ENCODE measurements around the gene ALDH9A1.
"Not testable (repeated sequence)": the region's sequence is repeated elsewhere in the genome, so short reads cannot be mapped to it uniquely, and the experiment has no call there.

Gene ALDH9A1

DNA sequence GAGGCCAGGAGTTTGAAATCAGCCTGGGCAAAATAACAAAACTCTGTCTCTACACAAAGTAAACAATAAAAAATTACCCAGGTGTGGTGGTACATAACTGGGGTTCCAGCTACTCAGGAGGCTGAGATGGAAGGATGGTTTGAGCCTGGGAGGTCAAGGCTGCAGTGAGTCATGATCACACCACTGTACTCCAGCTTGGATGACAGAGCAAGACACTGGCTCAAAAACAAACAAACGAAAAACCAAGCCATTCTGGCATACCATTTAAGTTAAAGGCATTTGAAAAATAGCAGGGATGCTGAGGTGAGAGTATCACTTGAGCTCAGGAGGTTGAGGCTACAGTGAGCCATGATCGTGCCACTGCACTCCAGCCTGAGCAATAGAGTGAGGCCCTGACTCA, 5.3 kb upstream of the ALDH9A1 start:
- H3K36me3 ChIP-seq (ENCODE audit: insufficient read depth, low read length), result no peaks in the 10 kb centered on the region
- no peaks in the 10 kb centered on the region for H3K9me3 ChIP-seq (ENCODE audit: control insufficient read depth, insufficient read depth, low read length)
- H3K9ac ChIP-seq (ENCODE audit: low read depth, low read length), result no peak overlapping the region
- no peaks in the 10 kb centered on the region for H3K4me1 ChIP-seq (ENCODE audit: insufficient read depth, low read length)

DNA sequence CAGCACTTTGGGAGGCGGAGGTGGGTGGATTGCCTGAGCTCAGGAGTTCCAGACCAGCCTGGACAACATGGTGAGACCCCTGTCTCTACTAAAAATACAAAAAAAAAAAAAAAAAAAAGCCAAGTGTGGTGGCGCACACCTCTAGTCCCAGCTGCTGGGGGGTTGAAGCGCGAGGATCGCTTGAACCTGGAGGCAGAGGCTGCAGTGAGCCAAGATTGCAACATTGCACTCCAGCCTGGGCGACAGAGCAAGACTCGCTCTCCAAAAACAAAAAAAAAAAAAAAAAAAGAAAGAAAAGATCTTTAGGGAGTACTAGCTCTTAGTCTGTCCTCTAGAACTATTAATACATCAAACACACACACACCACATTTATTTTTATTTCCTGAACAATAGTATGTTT, 3.6 kb upstream of the ALDH9A1 start:
- H3K4me1 ChIP-seq (ENCODE audit: insufficient read depth, low read length); H3K9ac ChIP-seq (ENCODE audit: low read depth, low read length); H3K9me3 ChIP-seq (ENCODE audit: control insufficient read depth, insufficient read depth, low read length); H3K36me3 ChIP-seq (ENCODE audit: insufficient read depth, low read length): not testable (repeated sequence)

DNA sequence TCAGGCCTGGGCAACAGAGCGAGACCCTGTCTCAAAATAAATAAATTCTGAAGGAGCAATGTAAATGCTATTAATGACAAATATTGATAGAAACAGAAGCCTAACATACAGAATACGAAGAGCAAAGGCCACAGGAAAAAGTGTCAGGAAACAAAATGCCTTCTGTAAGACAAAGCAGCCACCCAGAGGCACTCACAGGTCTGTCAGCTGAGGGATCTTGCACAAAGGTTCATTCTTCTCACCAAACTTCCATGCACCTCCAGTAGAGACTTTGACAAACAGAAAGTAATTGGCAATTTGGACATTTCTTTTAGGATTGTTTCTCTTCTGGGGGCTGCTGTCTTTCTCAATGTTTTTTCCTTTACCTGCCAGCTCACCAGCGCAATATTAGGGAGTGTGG, 1.2 kb upstream of the ALDH9A1 start:
- Histone ChIP-seq H3K4me1 (ENCODE audit: insufficient read depth, low read length) (peaks cover 3% of the 10 kb centered on the region; the same call in 1 of the 2 replicates), H3K9ac (ENCODE audit: low read depth, low read length) (no peak overlapping the region), H3K36me3 (ENCODE audit: insufficient read depth, low read length) (no peaks in the 10 kb centered on the region), H3K9me3 (ENCODE audit: control insufficient read depth, insufficient read depth, low read length) (no peaks in the 10 kb centered on the region)

DNA sequence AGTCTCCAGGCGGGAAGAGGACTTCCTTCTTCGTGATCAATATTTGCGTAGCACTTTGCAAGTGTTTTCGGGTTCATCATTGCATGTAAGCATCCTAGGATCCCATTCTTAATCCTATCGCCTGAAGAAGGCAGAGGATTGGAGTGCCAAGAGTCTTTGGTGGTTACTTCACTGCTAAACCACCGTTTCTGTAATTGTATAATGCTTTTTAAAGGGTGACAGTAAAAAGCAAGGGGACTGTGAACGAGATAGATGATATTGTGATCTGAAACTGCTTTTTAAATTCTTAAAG, 345 bp upstream of the ALDH9A1 start:
- peaks cover 3% of the 10 kb centered on the region; the same call in 1 of the 2 replicates for H3K4me1 ChIP-seq (ENCODE audit: insufficient read depth, low read length)
- peak overlapping the region; percentile 81 for H3K9ac ChIP-seq (ENCODE audit: low read depth, low read length)
- no peaks in the 10 kb centered on the region for H3K9me3 ChIP-seq (ENCODE audit: control insufficient read depth, insufficient read depth, low read length)
- H3K36me3 ChIP-seq (ENCODE audit: insufficient read depth, low read length), result no peaks in the 10 kb centered on the region

DNA sequence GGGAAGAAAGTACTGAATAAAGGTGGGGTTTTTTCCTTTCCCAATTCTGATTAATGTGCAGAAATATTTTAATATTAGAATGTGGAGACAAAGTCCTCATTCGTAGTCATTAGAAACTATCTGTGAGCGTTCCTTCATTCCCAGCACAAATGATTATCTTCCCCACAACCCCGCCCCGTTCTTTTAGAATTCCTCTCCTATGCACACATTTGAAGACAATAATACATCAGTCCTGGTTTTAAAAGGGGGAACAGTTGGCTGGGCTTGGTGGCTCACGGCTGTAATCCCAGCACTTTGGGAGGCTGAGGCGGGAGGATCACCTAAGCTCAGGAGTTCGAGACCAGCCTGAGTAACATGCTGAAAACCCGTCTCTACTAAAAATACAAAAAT, 876 bp downstream of the ALDH9A1 start:
- Histone ChIP-seq H3K9ac (ENCODE audit: low read depth, low read length) (peak overlapping the region; percentile 81; the same call in 1 of the 2 replicates), H3K4me1 (ENCODE audit: insufficient read depth, low read length) (peaks cover 3% of the 10 kb centered on the region; the same call in 1 of the 2 replicates), H3K36me3 (ENCODE audit: insufficient read depth, low read length) (no peaks in the 10 kb centered on the region), H3K9me3 (ENCODE audit: control insufficient read depth, insufficient read depth, low read length) (no peaks in the 10 kb centered on the region)

DNA sequence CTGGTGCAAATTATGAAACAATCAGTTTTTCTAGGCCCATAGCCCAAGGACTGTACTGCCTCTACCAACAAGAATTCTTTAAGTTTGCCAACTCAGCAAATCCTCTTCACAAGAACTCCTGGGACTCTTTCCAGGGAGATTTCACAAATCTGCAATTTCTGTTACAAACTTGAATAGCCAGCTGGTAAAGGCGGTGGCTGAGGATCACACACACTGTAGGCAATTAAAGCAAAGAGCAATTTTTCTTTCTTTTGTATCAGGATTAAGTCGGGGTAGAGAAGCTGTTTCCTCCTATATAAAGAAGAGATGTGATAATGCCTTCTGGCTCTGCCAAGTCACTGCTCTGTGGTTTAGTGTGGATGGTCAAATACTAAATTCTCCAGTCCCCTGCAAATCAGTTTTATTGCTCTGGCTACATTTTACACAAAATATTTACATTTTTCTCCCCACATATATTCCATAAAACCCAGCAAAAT, 1.7 kb downstream of the ALDH9A1 start:
- Histone ChIP-seq H3K36me3 (ENCODE audit: insufficient read depth, low read length) (no peaks in the 10 kb centered on the region), H3K4me1 (ENCODE audit: insufficient read depth, low read length) (peaks cover 3% of the 10 kb centered on the region; the same call in 1 of the 2 replicates), H3K9ac (ENCODE audit: low read depth, low read length) (peak overlapping the region; percentile 6; the same call in 1 of the 2 replicates), H3K9me3 (ENCODE audit: control insufficient read depth, insufficient read depth, low read length) (no peaks in the 10 kb centered on the region)

DNA sequence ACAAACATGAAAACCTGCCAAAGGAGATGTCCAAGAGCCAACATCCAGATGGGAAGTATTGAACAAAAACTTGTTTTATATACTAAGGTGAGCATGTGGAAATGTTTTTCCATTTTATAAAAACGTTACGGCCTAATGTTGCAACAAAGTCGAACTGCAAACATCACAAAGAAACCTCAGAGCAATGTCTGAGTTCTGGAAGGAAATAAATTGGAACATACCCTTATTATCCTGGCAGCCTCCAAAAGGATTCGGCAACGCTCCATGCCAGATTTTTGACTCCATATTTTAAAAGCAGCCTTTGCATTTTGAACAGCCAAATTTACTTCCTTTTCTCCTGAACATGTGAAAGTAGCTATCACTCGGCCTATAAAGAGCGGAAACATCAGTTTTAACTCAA, 3.3 kb downstream of the ALDH9A1 start:
- H3K9me3 ChIP-seq (ENCODE audit: control insufficient read depth, insufficient read depth, low read length), result no peaks in the 10 kb centered on the region
- peaks cover 3% of the 10 kb centered on the region; the same call in 1 of the 2 replicates for H3K4me1 ChIP-seq (ENCODE audit: insufficient read depth, low read length)
- H3K9ac ChIP-seq (ENCODE audit: low read depth, low read length), result no peak overlapping the region

DNA sequence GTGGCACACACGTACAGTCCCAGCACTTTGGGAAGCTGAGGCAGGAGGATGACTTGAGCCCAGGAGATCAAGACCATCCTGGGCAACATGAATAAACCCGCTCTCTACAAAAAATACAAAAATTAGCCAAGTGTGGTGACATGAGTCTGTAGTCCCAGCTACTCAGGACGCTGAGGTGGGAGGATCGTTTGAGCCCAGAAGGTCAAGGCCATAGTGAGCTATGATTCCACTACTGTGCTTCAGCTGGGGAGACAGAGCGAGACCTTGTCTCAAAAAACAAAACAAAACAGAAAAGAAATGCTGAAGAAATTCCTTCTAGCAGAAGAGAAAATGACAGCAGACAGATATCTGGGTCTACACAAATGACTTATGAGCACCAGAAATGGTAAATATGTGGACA, 10.3 kb downstream of the ALDH9A1 start:
- Histone ChIP-seq H3K9me3 (ENCODE audit: control insufficient read depth, insufficient read depth, low read length) (no peaks in the 10 kb centered on the region), H3K36me3 (ENCODE audit: insufficient read depth, low read length) (no peaks in the 10 kb centered on the region), H3K4me1 (ENCODE audit: insufficient read depth, low read length) (no peaks in the 10 kb centered on the region), H3K9ac (ENCODE audit: low read depth, low read length) (no peak overlapping the region)

More for the DNA sequence above, 3.3 kb downstream of the ALDH9A1 start:
- H3K36me3 ChIP-seq (ENCODE audit: insufficient read depth, low read length), result no peaks in the 10 kb centered on the region

DNA sequence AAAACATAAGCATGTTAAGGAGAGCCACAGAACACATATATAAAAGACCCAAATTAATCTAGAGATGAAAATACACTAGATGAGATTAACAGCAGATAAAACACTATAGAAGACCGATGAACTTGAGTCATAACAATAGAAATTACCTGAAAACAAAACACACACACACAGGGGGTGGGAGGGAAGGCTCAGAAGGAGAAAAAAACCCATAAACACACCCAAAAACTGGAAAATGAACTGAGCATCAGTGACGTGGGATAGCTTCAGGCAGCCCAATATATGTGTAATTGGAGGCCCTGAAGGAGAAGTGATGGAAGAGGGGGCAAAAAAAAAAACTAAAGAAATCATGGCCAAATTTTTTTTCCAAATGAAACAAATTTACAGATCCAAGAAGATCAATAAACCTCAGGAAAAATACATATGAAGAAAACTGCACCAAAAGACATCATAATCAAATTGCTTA, 11.4 kb downstream of the ALDH9A1 start:
- H3K9me3 ChIP-seq (ENCODE audit: control insufficient read depth, insufficient read depth, low read length), result no peaks in the 10 kb centered on the region
- no peaks in the 10 kb centered on the region for H3K4me1 ChIP-seq (ENCODE audit: insufficient read depth, low read length)
- peaks cover 5% of the 10 kb centered on the region; the same call in 1 of the 2 replicates for H3K36me3 ChIP-seq (ENCODE audit: insufficient read depth, low read length)
- no peak overlapping the region for H3K9ac ChIP-seq (ENCODE audit: low read depth, low read length)

DNA sequence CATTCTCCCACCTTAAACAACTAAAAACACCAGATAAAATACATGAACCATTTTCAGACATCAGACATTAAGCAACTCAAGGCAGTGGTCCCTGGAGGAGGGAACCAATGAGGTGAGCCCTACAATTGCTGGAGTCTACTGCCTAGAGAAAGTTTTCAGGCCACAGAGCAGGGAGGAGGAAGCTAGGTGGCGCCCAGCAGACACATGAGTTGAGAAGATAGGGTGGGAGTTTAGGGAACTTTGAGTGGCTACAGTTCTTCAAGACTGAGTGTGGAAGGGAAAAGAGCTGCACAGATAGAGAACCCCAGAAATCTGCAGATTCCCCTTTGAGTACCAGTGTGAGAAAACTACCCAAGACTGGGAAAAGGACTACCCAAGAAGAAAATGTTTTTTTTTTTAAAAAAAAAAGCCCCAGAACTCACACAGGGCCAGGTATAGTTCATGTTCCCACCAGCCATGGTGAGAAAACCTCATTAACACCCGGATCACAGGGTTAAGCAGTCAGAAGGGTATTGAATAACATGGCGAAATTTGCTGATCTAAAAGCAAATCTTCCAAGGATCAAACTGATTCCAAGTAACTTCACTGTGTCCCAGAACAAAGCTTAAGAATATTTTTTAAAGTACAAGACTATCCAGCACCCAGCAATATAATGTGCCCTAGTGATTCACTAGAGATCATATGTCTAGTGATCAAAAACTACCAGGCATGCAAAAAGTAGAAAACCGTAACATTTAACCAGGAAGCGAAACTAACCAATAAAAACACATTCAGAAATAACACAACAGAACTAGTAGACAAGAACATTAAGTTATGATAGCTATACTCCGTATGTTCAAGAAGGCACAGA, 12.0 kb downstream of the ALDH9A1 start:
- H3K9ac ChIP-seq (ENCODE audit: low read depth, low read length), result no peak overlapping the region
- H3K9me3 ChIP-seq (ENCODE audit: control insufficient read depth, insufficient read depth, low read length), result no peaks in the 10 kb centered on the region
- H3K36me3 ChIP-seq (ENCODE audit: insufficient read depth, low read length), result peaks cover 9% of the 10 kb centered on the region; the same call in 1 of the 2 replicates
- H3K4me1 ChIP-seq (ENCODE audit: insufficient read depth, low read length), result no peaks in the 10 kb centered on the region

DNA sequence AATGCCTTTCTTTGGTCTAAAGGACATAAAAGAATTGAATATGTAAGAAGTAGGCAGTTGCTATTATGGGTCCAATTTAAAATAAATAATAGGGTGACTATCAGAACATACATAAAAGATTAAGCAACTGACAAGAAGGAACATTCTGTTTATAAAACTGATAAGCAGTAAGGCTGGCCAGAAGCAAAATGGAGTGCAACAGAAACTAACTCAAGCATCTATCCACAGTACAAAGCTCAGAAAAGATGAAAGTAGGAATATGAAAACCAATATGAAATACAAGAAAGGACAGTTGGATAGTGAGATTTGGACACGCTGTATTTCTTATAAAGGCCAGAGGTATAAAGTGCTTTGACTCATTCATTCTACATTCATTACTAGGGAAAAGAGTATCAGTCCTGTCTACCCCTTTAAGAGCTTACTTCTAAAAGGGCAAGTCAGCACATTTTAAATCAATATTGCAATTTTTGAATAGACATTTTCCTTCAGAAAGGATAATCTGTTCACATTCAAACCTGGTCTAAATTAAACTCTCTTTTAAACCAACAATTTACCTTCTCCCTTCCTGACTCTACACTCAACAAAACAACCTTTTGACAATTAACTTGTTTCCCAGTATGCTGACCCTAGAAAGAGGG, 14.4 kb downstream of the ALDH9A1 start:
- H3K36me3 ChIP-seq (ENCODE audit: insufficient read depth, low read length), result peaks cover 9% of the 10 kb centered on the region; the same call in 1 of the 2 replicates
- H3K4me1 ChIP-seq (ENCODE audit: insufficient read depth, low read length), result no peaks in the 10 kb centered on the region
- H3K9ac ChIP-seq (ENCODE audit: low read depth, low read length), result no peak overlapping the region
- H3K9me3 ChIP-seq (ENCODE audit: control insufficient read depth, insufficient read depth, low read length), result no peaks in the 10 kb centered on the region

DNA sequence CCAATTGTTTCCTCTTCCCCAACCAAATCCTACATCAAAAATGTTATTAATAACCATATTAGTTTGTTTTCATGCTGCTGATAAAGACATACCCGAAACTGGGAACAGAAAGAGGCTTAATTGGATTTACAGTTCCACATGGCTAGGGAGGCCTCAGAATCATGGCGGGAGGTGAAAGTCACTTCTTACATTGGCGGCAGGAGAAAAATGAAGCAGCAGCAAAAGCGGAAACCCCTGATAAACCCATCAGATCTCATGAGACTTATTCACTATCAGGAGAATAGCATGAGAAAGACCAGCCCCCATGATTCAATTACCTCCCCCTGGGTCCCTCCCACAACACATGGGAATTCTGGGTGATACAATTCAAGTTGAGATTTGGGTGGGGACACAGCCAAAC, 17.6 kb downstream of the ALDH9A1 start:
- peaks cover 13% of the 10 kb centered on the region; the same call in 1 of the 2 replicates for H3K36me3 ChIP-seq (ENCODE audit: insufficient read depth, low read length)
- H3K4me1 ChIP-seq (ENCODE audit: insufficient read depth, low read length); H3K9ac ChIP-seq (ENCODE audit: low read depth, low read length); H3K9me3 ChIP-seq (ENCODE audit: control insufficient read depth, insufficient read depth, low read length): not testable (repeated sequence)

DNA sequence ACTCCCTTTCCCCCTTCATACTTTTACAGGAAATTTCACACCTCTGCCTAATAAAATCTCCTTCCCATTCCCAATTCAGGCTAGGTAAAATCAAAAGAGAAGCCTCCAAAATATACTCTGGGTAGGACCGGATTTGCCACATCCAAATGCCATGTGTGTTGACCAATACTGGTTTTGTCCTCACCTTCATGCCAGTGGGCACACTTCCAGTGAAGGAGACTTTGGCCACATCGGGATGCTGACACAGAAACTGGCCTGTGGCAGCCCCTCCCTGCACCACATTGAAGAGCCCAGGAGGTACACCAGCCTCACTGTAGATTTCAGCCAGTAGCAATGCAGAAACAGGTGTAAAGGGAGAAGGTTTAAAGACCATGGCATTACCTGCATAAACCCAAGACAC, 18.1 kb downstream of the ALDH9A1 start:
- Histone ChIP-seq H3K36me3 (ENCODE audit: insufficient read depth, low read length) (peaks cover 13% of the 10 kb centered on the region; the same call in 1 of the 2 replicates), H3K4me1 (ENCODE audit: insufficient read depth, low read length) (no peaks in the 10 kb centered on the region), H3K9ac (ENCODE audit: low read depth, low read length) (no peak overlapping the region), H3K9me3 (ENCODE audit: control insufficient read depth, insufficient read depth, low read length) (no peaks in the 10 kb centered on the region)

DNA sequence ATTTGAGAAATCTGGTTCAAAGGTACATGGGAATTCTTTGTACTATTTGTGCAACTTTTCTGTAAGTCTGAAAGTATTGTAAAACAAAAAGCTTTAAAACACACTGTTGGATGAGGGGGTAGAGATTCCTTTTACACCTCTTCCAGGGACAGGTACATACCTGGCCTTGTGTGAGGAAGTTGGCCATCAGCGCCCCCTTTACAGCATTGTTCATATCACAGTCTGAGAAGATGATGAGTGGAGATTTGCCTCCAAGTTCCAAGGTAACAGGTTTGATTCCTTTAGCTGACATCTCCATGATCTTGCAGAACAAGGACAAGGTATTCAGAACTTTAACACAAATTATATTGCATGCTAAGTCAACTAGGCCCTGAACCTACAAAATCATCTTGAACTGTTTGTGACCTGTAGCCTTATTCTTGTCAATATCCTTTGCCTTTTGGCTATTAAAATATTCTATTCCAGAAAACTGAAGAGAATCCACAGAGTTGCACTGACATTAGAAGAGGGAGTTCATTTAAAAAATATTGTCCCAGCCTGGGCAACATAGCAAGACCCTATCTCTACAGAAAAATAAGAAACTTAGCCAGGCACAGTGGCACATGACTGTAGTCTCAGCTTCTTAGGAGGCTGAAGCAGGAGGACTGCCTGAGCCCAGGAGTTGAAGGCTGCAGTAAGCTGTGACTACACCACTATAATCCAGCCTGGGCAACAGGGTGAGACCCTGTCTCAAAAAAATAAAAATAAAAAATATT, 18.9 kb downstream of the ALDH9A1 start:
- H3K36me3 ChIP-seq (ENCODE audit: insufficient read depth, low read length), result peaks cover 13% of the 10 kb centered on the region; the same call in 1 of the 2 replicates
- H3K4me1 ChIP-seq (ENCODE audit: insufficient read depth, low read length), result no peaks in the 10 kb centered on the region
- no peaks in the 10 kb centered on the region for H3K9me3 ChIP-seq (ENCODE audit: control insufficient read depth, insufficient read depth, low read length)
- H3K9ac ChIP-seq (ENCODE audit: low read depth, low read length), result no peak overlapping the region

Measured in ES-I3 (cell line).